GM15510 (cell line): Measurements from ENCODE around the gene NKX6-1.

ENCODE experiments used
- POLR2A ChIP-seq: IDR thresholded peaks from 3 replicates; pipeline ENCODE4 v1.6.1; 2011; ENCODE audit warnings: borderline replicate concordance; ENCODE audit not compliant: insufficient read length; ENCODE audit errors: extremely low read depth

NKX6-1 gene

GRCh38 chr4:84492737-84493091 lies 6.4 kb downstream of the NKX6-1 start:
- no peak for TF ChIP-seq POLR2A

GRCh38 chr4:84492290-84492689 lies 6.8 kb downstream of the NKX6-1 start:
- TF ChIP-seq POLR2A: no peak

DNA sequence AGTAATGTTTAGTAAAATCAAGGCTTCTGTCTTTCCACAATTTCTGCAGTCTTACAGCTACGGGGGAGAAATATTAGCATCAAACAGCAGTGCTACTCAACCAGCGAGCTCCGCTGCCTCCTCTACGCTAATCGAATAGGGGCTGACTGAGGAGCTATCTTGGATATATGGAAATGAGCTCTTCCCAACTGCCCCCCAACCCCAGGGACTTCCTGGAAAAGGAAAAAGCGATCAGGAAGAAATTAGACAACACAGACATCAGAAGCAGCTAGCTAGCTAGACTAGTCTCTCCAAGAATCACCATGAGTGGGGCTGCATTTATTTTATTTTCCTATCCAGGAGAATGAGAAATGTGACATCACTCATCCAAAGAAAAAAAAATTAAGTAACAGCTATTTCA lies 7.6 kb downstream of the NKX6-1 start:
- no peak for TF ChIP-seq POLR2A

DNA sequence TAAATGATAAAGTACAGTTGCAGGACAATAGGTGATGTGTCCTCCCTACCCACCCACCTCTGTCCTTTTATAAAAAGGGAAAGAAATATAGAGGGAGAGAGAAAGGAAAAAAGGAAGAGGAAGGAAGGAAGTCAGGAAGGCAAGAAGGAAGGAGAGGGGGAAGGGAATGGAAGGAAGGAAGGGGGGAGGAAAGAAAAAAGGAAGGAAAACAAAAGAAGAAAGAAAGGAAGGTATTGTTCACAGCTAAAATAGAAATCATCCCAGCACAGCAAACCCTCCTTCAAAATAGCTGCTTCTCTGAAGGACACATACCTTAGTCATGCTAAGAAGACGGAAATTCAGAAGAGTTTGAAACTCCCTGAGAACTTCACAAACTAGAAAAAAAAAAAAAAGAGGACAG lies 8.4 kb downstream of the NKX6-1 start:
- no peak for TF ChIP-seq POLR2A

DNA sequence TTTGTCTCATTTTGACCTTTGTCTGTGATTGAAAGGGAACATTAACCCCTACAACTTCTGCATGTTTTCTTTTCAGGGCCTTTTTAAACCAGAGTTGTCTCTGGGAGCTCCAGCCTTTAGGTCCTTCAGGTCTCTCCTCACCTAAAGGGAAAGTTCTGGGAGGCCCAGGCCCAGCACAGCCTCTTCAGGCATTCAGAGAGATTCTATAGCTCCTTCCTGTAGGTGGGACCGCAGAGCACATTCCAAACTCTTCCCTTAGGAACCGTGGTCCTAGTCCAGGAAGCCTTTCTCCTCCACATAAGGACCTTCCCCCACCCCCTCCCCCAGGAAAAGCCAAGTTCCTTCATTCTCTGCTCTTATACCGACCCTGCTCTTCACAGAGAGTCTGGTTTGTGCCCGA lies 14.9 kb downstream of the NKX6-1 start:
- no peak for TF ChIP-seq POLR2A

DNA sequence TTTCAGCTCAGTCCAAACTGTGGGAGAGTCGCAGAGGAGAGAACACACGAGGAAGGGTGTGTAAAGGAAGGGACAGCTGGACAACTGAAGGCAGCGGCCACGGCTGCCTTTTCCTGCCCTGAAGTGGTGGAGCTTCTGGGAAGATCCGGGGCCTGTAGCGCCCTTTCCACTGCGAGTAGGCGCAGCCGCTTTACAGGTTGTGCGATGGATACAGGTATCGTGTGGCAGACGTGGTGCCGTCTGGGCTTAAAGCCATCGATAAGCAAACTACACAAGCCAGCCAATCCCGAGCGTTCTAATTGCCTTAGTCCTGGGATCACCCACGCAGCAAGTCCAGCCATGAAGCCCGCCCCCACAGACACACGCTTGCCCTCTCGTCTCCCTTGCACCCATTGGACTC lies 15.4 kb downstream of the NKX6-1 start:
- no peak for TF ChIP-seq POLR2A

DNA sequence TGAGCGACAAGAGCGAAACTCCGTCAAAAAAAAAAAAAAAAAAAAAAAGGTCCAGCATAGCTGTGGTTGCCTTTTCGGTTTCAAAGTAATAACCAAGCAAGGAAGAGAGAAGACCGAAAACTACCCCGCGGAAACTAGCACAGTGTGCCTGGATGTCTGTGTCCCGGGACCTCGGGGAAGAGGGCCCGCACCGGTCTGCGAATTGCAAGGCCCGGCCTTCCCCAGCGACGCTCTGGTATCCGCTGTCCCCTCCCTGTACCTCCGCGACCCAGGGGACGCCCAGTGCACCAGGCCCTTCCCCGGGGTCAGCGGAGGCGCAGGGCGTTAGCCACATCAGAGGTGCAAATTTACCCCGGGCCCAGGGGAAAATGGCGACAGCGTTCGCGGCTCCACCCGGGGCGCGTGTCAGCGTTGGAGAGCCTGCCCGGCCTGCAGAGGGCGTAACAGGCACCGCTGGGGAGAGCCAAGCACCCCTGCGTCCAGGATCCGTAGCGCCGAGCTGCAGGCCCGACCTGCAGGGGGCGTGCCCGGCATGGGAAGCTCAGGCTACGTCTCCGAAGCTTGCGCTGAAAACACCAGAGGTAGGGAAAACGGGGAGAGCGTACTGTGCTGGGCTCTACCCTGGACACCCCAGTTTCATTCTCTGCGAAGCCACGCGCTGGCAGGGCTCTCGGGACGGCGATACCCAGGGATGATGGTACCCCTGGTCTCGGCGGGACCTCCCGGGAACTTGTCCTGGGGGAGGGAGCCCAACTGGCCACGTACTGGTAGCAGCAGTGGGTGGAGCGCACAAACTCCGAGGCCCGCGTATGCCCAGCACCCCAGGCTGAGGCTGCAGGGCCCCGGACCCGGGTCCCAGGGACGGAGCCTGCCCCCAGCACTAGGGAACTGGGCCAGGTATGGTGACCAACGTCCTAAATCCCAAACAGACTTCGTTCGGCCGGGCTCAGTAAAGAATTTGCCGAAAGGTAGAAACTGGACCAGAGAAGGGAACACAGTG lies 16.2 kb downstream of the NKX6-1 start:
- no peak for TF ChIP-seq POLR2A

DNA sequence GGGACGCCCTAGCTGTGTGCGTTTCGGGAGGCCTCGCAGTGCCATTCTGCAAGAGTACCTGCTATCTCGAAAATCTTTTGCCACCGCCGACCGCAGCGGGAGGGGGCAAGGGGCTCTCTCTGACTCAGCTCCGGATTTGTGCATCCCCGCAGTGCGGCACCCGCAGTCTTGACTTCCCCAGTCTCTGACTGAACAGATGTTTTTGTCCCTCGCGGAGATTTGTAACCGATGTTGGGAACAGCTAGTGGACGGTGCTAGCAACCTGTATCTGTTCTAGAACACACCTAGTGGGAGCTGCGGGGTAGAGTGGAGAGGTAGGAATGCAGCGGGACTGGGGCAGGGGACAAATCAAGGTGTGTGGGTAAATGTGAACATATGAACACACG lies 17.2 kb downstream of the NKX6-1 start:
- TF ChIP-seq POLR2A: no peak

DNA sequence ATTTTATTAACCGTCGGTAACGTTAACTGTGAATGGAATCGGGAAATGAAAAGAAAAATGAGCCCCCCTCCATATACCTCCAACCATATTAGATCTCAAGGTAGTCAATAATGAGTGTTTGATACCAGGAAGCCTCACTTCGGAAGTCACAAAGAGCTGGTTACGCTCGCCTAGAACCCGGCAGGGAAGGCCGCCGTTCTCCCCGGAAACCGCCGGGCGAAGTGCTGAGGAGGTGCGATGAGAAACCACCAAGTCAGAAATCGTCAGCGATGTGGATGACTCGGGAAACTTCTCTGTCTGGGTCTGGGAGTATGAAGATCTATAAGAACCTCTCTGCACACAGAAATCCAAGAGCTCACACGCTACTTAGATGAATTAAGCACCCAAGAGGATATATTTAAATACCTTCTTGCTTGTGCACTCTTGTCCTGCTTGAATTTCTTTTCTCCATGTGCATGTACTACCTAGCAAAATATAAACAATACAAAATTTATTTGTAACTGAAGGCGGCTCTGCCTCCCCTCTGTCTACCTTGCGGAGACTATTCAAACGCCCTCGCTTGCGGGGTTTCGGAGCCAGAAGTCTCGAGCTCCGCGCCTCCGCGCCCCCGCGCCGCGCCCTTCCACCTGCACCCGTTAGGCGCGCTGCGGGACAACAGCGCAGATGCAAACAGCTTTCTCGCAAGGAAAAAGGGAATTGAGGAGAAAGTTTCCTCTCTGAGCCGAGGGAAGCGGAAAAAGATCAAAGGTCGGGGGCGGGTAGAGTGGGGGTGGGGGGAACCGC lies 17.8 kb downstream of the NKX6-1 start:
- no peak for TF ChIP-seq POLR2A

GRCh38 chr4:84480082-84480481 lies 19.0 kb downstream of the NKX6-1 start:
- no peak for TF ChIP-seq POLR2A

GRCh38 chr4:84479663-84480062 lies 19.4 kb downstream of the NKX6-1 start:
- no peak for TF ChIP-seq POLR2A

DNA sequence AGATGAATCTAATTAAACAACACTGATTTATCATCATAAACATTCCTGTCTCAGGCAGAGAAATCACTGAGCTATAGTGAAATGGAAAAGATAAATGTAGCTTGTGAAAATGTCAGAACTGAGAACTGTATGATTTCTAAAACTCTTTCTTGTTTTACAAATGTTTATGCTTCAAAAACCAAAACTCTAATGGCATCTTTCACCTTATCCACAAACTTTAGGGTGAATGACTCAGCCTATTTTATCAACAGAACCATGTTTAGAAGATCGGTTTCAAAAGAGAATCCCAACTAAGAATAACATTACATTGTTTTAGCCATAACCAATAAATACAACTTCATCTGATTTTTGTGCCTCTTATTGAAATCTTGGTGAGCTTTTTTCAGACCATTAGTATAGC lies 21.4 kb downstream of the NKX6-1 start:
- no peak for TF ChIP-seq POLR2A

GRCh38 chr4:84474107-84474506 lies 25.0 kb downstream of the NKX6-1 start:
- no peak for TF ChIP-seq POLR2A

DNA sequence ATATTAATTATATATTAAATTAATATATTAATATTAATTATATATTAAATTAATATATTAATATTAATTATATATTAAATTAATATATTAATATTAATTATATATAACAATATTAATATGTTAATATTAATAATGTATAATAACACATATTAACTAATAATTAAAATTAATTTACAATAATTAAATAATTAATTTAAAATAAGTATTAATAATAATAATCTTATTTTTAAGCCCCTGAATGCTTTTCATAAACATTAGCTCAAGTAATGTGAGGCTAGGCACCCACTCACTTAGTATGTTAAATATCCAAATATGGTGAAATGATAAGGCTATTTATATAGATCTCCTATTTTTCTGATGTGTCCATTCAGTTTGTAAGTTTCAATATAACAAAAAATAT lies 26.9 kb downstream of the NKX6-1 start:
- TF ChIP-seq POLR2A: no peak

DNA sequence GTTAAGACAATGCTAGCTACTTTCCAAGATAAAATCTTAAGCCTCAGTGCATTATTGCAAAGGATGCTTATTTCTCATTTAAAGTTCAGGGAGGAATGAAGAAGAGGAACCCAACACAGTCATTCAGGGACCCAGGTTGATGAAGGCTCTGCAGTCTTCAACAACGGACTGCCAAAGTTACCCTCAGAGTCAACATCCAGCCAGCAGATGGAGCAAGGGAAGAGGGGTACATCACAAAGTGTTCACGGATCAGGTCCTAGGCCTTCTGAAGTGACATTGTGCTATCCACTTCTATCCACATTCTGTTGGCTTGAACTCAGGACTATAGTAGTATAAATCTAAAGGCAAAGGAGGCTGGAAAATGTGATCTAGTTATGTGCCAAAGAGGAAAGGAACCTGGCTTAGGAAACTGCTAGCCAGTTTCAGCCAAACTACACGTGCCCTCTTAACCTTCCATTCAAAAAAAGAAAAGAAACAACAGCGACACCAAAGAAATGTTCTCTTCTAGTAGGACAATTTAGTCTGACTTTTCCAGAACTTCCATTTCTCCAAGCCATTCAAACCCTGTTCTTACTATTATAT lies 28.8 kb downstream of the NKX6-1 start:
- no peak for TF ChIP-seq POLR2A
